Esophagus muscularis mucosa (tissue), 4 donors: ENCODE data around the gene SESTD1.

Experiments
- EP300 ChIP-seq: sonication (generic); formaldehyde crosslinking; IDR thresholded peaks from one replicate; pipeline ENCODE4 v1.6.1; 2017; ENCODE audit warnings: antibody characterized with exemption
- POLR2A ChIP-seq: fragments of 450-650 bp; IDR thresholded peaks from one replicate; pipeline ENCODE4 v1.6.1; 2017; ENCODE audit warnings: antibody characterized with exemption, moderate library complexity, mild to moderate bottlenecking, low read depth
- POLR2AphosphoS5 ChIP-seq, 2 donors: sonication (generic); formaldehyde crosslinking; IDR thresholded peaks; one replicate each; pipeline ENCODE4 v1.6.1; 2017; ENCODE audit warnings: antibody characterized with exemption in 2 of 2
- TF ChIP-seq, protein P1 (sequence below), 3 experiments: fragments of 200-600 bp in 2 of 3; fragments of 450-650 bp in 1 of 3; sonication (generic) in 2 of 3; IDR thresholded peaks; one replicate each; pipeline ENCODE4 v1.5.1; 2017 to 2019; ENCODE audit warnings: antibody characterized with exemption in 3 of 3, mild to moderate bottlenecking in 2 of 3, moderate library complexity in 1 of 3

GRCh38 chr2:179298666-179299065 is 34.0 kb upstream of the SESTD1 start:
- TF ChIP-seq, protein P1, sequence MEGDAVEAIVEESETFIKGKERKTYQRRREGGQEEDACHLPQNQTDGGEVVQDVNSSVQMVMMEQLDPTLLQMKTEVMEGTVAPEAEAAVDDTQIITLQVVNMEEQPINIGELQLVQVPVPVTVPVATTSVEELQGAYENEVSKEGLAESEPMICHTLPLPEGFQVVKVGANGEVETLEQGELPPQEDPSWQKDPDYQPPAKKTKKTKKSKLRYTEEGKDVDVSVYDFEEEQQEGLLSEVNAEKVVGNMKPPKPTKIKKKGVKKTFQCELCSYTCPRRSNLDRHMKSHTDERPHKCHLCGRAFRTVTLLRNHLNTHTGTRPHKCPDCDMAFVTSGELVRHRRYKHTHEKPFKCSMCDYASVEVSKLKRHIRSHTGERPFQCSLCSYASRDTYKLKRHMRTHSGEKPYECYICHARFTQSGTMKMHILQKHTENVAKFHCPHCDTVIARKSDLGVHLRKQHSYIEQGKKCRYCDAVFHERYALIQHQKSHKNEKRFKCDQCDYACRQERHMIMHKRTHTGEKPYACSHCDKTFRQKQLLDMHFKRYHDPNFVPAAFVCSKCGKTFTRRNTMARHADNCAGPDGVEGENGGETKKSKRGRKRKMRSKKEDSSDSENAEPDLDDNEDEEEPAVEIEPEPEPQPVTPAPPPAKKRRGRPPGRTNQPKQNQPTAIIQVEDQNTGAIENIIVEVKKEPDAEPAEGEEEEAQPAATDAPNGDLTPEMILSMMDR (IDR thresholded peaks at IDR 0.05): no peak
- TF ChIP-seq EP300: no peak
- TF ChIP-seq POLR2A: no peak
- TF ChIP-seq POLR2AphosphoS5 (IDR thresholded peaks at IDR 0.05): no peak
